Type B pancreatic cell (in vitro differentiated cells): ENCODE measurements around the gene SSH2. TPM values are rescaled to one million over a fixed set of nuclear protein-coding genes. Genes with fewer than 3 reads are reported as not detected.
"Not testable (repeated sequence)": the region's sequence is repeated elsewhere in the genome, so short reads cannot be mapped to it uniquely, and the experiment has no call there.

Source experiments
- DNase-seq: peaks from one replicate; pipeline ENCODE4 v3.0.0; 2021; ENCODE audit warnings: mixed read lengths; ENCODE audit not compliant: unreplicated experiment; ENCODE audit errors: extremely low spot score
- H3K27ac Mint-ChIP-seq: 2 replicates; pipeline ENCODE4 v1.8.0; 2021; ENCODE audit warnings: mild to moderate bottlenecking, mixed read lengths
- H3K27me3 Mint-ChIP-seq: 2 replicates; pipeline ENCODE4 v1.8.0; 2021; ENCODE audit warnings: mixed read lengths
- H3K36me3 Mint-ChIP-seq: 2 replicates; pipeline ENCODE4 v1.8.0; 2021; ENCODE audit warnings: mixed read lengths
- H3K4me1 Mint-ChIP-seq: one replicate; pipeline ENCODE4 v1.8.0; 2021; ENCODE audit warnings: mixed read lengths; ENCODE audit not compliant: unreplicated experiment
- H3K4me3 Mint-ChIP-seq: 2 replicates; pipeline ENCODE4 v1.8.0; 2021; ENCODE audit warnings: mild to moderate bottlenecking, mixed read lengths
- H3K9me3 Mint-ChIP-seq: 2 replicates; pipeline ENCODE4 v1.8.0; 2021; ENCODE audit warnings: mixed read lengths
- total RNA-seq: library from RNA; stranded (reverse); gene quantifications from 2 replicates; pipeline ENCODE4 v1.2.1, GENCODE V29; 2021; ENCODE audit warnings: low replicate concordance
- TF ChIP-seq, protein P1 (sequence below): fragments of 200-600 bp; sonication (generic); conservative IDR thresholded peaks from 2 replicates; pipeline ENCODE4 v1.5.0; 2021; ENCODE audit warnings: antibody characterized with exemption, mild to moderate bottlenecking

Gene SSH2
- total RNA-seq, 1 donor from 2014 or later, result 23.8 TPM

DNA sequence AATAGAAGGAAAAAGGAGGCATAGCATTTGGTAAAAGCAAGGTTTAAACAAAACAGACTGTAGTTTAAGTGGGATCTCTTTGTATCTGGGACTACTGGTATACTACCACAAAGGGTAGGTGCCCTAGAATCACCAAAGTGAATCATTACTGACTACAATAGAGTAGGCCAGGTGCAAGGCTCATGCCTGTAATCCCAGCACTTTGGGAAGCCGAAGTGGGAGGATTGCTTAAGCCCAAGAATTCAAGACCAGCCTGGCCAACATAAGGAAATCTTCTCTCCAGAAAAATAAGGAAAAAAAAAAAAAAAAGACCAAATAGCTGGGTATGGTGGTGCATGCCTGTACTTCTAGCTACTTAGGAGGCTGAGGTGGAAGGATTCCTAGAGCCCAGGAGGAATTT, 246.5 kb downstream of the SSH2 start:
- Mint-ChIP-seq H3K27ac (no peak overlapping the region), H3K27me3 (no peaks in the 10 kb centered on the region), H3K4me1 (peaks cover 11% of the 10 kb centered on the region), H3K36me3 (peaks cover 13% of the 10 kb centered on the region), H3K4me3 (no peak overlapping the region), H3K9me3 (no peaks in the 10 kb centered on the region)
- TF ChIP-seq, protein P1, sequence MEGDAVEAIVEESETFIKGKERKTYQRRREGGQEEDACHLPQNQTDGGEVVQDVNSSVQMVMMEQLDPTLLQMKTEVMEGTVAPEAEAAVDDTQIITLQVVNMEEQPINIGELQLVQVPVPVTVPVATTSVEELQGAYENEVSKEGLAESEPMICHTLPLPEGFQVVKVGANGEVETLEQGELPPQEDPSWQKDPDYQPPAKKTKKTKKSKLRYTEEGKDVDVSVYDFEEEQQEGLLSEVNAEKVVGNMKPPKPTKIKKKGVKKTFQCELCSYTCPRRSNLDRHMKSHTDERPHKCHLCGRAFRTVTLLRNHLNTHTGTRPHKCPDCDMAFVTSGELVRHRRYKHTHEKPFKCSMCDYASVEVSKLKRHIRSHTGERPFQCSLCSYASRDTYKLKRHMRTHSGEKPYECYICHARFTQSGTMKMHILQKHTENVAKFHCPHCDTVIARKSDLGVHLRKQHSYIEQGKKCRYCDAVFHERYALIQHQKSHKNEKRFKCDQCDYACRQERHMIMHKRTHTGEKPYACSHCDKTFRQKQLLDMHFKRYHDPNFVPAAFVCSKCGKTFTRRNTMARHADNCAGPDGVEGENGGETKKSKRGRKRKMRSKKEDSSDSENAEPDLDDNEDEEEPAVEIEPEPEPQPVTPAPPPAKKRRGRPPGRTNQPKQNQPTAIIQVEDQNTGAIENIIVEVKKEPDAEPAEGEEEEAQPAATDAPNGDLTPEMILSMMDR, result no peak
- DNase-seq, result no peak

DNA sequence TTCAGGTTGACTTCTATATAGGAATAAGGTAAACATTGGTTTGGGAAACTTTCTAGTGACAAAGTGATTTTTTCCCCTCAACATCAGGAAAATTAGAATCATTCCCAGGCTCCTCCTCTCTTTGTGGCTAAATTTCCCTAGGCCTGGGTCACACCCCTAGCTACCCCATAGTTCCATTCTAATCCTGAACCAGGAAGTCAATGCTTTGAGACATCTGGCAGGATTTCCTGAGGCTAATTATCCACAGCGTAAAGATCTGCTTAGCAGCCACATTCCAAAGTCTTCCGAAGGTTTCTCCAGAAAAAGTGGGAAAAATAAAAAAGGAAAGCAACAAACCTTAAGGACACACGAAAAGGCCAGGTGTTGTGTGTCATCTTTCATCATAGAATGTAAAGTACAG, 247.0 kb downstream of the SSH2 start:
- TF ChIP-seq, protein P1, result no peak
- no peak for DNase-seq
- no peaks in the 10 kb centered on the region for H3K9me3 Mint-ChIP-seq
- H3K4me3 Mint-ChIP-seq, result no peak overlapping the region
- H3K36me3 Mint-ChIP-seq, result peaks cover 13% of the 10 kb centered on the region
- H3K4me1 Mint-ChIP-seq, result peaks cover 11% of the 10 kb centered on the region
- H3K27ac Mint-ChIP-seq, result peak overlapping the region; percentile 11
- H3K27me3 Mint-ChIP-seq, result no peaks in the 10 kb centered on the region

DNA sequence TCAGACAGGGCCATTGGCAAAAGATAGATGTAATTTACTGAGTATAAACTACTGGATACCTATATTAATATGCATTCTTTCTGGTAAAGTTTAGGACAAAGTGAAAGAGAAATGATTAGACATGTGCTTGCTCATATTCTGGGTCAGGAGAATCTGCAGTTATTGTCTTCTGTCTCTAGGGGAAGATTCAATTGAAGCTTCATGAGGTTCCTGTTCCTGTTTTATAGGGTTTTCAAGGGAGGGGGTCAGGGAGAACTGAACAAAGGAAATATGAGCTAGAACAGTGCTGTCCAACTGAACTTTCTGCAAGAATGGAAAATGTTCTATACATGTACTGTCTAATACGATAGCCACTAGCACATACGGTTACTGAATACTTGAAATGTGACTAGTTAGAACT, 248.0 kb downstream of the SSH2 start:
- H3K9me3 Mint-ChIP-seq, result no peaks in the 10 kb centered on the region
- peaks cover 11% of the 10 kb centered on the region for H3K4me1 Mint-ChIP-seq
- H3K36me3 Mint-ChIP-seq, result peaks cover 18% of the 10 kb centered on the region
- H3K4me3 Mint-ChIP-seq, result no peak overlapping the region
- H3K27me3 Mint-ChIP-seq, result no peaks in the 10 kb centered on the region
- TF ChIP-seq, protein P1, result no peak
- DNase-seq, result no peak
- H3K27ac Mint-ChIP-seq, result no peak overlapping the region

DNA sequence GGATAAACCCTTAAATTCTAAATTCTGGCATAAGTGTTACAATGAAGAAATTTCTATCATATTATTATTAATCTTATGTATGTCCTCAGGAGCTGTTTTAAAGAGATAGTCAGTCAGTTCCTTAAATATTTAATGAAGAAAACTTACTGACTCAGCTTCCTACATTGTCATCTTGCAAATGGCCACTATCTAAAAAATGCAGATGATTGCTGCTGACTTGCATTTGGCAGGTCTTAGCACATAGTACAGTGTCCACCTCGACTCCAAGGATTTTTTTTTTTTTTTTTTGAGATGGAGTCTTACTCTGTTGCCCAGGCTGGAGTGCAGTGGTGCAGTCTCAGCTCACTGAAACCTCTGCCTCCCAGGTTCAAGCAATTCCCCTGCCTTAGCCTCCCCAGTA, 252.2 kb downstream of the SSH2 start:
- no peak overlapping the region for H3K27ac Mint-ChIP-seq
- DNase-seq, result no peak
- H3K36me3 Mint-ChIP-seq, result peaks cover 16% of the 10 kb centered on the region
- no peak overlapping the region for H3K4me3 Mint-ChIP-seq
- H3K9me3 Mint-ChIP-seq, result no peaks in the 10 kb centered on the region
- TF ChIP-seq, protein P1, result no peak
- H3K4me1 Mint-ChIP-seq, result peaks cover 7% of the 10 kb centered on the region
- H3K27me3 Mint-ChIP-seq, result no peaks in the 10 kb centered on the region

GRCh38 chr17:29677221-29677791, 252.7 kb downstream of the SSH2 start:
- TF ChIP-seq, protein P1, result no peak
- Mint-ChIP-seq H3K4me1 (peaks cover 5% of the 10 kb centered on the region), H3K9me3 (no peaks in the 10 kb centered on the region), H3K36me3 (peaks cover 18% of the 10 kb centered on the region), H3K27ac (no peak overlapping the region), H3K27me3 (no peaks in the 10 kb centered on the region), H3K4me3 (no peak overlapping the region)
- no peak for DNase-seq

GRCh38 chr17:29675961-29676360, 254.1 kb downstream of the SSH2 start:
- not testable (repeated sequence) for H3K27ac Mint-ChIP-seq, DNase-seq, H3K27me3 Mint-ChIP-seq, H3K4me3 Mint-ChIP-seq, H3K4me1 Mint-ChIP-seq, H3K9me3 Mint-ChIP-seq
- peaks cover 25% of the 10 kb centered on the region for H3K36me3 Mint-ChIP-seq
